GM18519 (cell line): ENCODE results near the gene GRAP2.
"Not testable (repeated sequence)": the region's sequence is repeated elsewhere in the genome, so short reads cannot be mapped to it uniquely, and the experiment has no call there.

ENCODE experiments used
- ATAC-seq: cut with Tn5 transposase; IDR thresholded peaks from one replicate; pipeline ENCODE4 v1.9.1; 2021; ENCODE audit warnings: mild to moderate bottlenecking, moderate library complexity; ENCODE audit not compliant: unreplicated experiment, low FRiP score

Gene GRAP2

DNA sequence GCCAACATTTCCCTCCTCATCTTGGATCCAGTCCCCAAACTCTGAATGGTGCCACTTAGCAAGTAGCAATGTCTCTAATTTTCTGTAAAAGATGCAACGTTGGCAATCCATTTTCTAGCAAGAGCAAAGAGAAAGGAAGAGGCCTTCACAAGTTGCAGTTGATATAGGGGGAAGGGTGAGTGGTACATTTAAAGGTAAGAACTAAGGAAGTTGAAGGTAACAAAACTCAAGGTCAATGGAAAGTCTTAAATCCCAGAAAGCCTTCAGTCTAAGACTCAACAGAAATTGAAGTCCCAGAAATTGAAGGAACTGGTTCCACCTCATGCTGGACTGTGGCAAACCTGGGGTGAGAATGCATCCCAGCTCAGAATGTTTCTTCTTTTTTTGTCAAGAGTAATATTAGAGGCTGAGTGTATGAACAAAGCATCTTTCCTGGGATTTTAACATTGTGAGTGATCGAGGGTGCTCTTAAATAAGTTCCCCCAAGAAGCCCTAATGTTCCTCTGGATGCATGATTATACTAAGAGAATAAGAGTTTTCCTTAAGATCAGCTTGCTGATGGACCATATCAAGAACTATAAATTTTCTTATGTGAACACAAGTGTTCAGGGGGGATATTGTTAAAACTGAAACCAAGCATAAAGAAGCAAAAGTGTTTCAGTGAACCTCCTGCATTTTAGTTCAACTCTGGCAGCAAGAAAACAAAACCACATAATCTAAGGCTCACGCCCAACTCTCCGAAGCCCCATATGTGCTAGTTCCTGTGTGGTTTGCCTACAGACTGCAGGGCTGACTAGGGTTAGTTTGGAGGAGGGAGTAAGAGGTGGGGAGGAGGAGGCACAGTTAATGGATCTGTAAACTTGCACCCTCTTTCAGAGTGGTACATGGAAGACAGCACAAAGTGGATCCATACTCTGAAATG is at the start of gene GRAP2:
GRAP2 (plus strand) TSS at position 779 of the 922 bp plus-strand sequence. CDS start 46,023 bp downstream, outside the sequence.
- ATAC-seq = no peak

DNA sequence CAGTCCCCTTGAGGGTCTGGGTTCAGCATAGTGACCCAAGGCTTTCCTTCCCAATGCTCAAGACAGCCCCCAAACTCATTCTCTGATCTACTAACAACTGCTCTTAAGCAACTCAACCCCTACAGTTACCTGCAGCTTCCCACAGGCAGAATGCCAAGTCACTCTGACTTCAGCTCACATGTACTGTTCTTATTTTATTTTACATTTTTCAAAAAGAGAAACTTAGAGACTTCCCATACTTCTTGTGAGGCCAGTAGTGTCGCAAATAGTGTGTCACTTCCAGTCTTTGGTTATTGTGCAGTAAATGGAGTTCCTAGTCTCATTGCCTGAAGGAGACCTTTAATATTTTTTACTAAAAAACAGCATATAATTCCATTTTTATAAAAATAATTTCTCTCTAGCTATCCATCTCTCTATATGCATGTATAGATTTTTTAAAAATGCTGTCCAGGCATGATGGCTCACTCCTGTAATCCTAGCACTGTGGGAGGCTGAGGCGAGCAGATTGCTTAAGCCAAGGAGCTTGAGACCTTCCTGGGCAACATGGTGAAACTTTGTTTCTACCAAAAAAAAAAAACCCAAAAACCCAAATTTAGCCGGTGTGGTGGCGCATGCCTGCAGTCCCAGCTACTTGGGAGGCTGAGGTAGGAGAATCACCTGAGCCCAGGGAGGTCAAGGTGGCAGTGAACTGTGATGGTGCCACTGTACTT is 49.1 kb upstream of the GRAP2 start:
- no peak for ATAC-seq

- no peak for ATAC-seq
Observed at GRCh38 chr22:39852799-39853198, 48.1 kb upstream of the GRAP2 start.

DNA sequence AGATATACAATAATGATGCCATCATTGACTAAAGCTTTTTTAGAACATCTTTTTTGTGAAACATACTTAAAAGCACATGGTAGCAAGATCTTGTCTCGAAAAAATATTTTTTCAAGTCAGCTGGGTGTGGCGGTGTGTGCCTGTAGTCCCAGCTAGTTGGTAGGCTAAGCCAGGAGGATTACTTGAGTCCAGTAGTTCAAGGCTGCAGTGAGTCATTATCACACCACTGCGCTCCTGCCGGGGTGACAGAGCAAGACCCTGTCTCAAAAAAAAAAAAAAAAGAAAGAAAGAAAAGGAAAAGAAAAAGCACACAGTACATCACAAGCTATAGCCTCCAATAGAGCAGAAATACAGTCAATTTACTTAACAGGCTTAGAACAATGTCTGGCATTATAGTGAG is 44.3 kb upstream of the GRAP2 start:
- no peak for ATAC-seq

GRCh38 chr22:39859903-39860588 is 40.8 kb upstream of the GRAP2 start:
- no peak for ATAC-seq

GRCh38 chr22:39868741-39869140 is 32.1 kb upstream of the GRAP2 start:
- no peak for ATAC-seq

- ATAC-seq = not testable (repeated sequence)
Observed at GRCh38 chr22:39869797-39870196, 31.1 kb upstream of the GRAP2 start.

GRCh38 chr22:39871008-39871798 is 29.7 kb upstream of the GRAP2 start:
- ATAC-seq = no peak

DNA sequence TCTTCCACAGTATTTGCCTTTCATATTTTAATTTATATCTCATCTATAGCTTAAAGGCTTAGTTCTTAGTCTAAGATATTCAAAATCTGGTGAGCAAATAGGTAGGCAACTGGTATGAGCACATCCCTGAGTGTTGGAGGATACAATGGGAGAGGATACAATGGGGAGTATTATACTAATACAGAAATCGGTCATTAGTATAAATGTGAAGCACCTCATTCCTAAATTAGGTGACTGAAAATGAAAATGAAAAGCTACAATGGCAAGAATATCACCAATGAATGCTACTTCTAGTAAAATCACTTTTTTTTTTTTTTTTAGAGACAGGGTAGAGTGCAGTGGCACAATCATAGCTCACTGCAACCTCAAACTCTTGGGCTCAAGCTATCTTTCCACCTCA is 28.3 kb upstream of the GRAP2 start:
- no peak for ATAC-seq

- ATAC-seq = no peak
Observed at GRCh38 chr22:39873965-39874364, 26.9 kb upstream of the GRAP2 start.

GRCh38 chr22:39875176-39875885 is 25.6 kb upstream of the GRAP2 start:
- not testable (repeated sequence) for ATAC-seq

- no peak for ATAC-seq
Observed at GRCh38 chr22:39877079-39877845, 23.6 kb upstream of the GRAP2 start.

- no peak for ATAC-seq
Observed at GRCh38 chr22:39880722-39881121, 20.2 kb upstream of the GRAP2 start.

DNA sequence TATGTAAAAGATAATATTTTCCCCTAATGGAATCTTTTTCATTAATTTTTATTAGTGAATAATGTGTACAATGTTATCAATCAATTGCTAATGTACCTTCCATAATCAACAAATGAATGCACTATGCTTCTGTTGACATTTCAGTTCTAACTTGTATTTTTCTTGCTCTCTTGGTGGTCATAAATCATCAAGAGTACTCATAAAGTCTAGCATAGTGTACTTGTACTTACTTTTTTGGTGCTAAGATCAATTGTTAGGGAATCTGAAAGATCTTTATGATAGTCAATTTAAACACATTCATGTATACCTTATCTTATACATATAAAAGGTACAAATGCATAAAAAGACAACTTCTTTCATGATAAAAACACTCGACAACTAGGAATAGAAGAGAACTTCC is 17.8 kb upstream of the GRAP2 start:
- no peak for ATAC-seq

DNA sequence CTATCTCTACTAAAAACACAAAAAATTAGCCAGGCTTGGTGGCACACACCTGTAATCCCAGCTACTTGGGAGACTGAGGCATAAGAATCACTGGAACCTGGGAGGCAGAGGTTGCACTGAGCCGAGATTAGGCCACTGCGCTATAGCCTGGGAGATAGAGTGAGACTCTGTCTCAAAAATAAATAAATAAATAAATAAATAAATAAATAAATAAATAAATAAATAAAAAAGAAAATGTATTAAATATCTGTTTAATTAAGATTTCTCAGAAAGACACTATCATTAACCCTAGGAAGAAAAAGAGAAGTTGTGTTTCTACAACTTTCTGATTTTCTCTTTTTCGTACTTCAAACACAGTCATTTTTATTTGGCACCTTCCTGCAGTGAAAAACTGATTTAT is 11.0 kb upstream of the GRAP2 start:
- not testable (repeated sequence) for ATAC-seq

DNA sequence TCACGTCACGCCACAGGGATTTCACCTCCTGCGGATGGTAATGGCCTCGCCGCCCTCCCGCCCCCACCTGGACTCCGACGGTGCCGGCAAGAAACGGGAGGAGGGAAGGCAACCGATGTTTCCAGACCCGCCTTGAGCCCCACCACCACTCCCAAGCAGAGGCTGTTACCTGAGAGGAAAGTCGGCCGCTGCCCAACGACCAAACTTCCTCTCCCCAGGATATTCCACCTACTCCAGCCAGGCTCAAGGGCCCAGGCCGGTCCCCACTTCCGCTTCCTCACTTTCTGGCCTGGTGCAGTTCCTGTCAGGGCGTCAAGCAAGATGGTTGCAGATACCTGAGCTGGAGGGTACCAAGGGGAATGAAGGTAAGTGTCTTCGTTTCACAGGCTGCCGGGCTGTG is 7.4 kb upstream of the GRAP2 start, which contains the start of gene ENTHD1:
ENTHD1 (minus strand) TSS at position 235 of the 400 bp plus-strand sequence. CDS start 6,012 bp downstream, outside the sequence.
- ATAC-seq = no peak

- no peak for ATAC-seq
Observed at GRCh38 chr22:39894554-39895092, 6.3 kb upstream of the GRAP2 start.

- ATAC-seq = no peak
Observed at GRCh38 chr22:39895682-39896081, 5.2 kb upstream of the GRAP2 start.
